K562 (cell line): ENCODE results near the gene IPO9. TPM values are rescaled to one million over a fixed set of nuclear protein-coding genes. Genes with fewer than 3 reads are reported as not detected.

Experiments
- ARID4B ChIP-seq: sonication (generic); formaldehyde crosslinking; IDR thresholded peaks from 2 replicates; pipeline ENCODE4 v1.8.0; 2022; ENCODE audit warnings: mild to moderate bottlenecking, missing genetic modification reagents
- CSDE1 ChIP-seq, 2 experiments: fragments of 450-650 bp; IDR thresholded peaks; 2 replicates each; pipeline ENCODE4 v1.6.1; 2016; ENCODE audit warnings: mild to moderate bottlenecking in 1 of 2
- E2F1 ChIP-seq: sonication (generic); formaldehyde crosslinking; IDR thresholded peaks from 2 replicates; pipeline ENCODE4 v1.8.1; 2023; ENCODE audit warnings: mild to moderate bottlenecking, missing genetic modification reagents, moderate library complexity
- ESRRB ChIP-seq: fragments of 250-450 bp; sonication (Bioruptor Pico); IDR thresholded peaks from 2 replicates; pipeline ENCODE4 v1.5.0; 2020; ENCODE audit warnings: mild to moderate bottlenecking, moderate library complexity, borderline replicate concordance
- MTF1 ChIP-seq: fragments of 250-450 bp; sonication (Bioruptor Pico); IDR thresholded peaks from 2 replicates; pipeline ENCODE4 v1.9.0; 2021; ENCODE audit warnings: moderate library complexity, mild to moderate bottlenecking, inconsistent platforms, borderline replicate concordance
- POU5F1 ChIP-seq: fragments of 150-350 bp; IDR thresholded peaks from 2 replicates; pipeline ENCODE4 v1.6.1; 2014; ENCODE audit warnings: borderline replicate concordance, low read length, low read depth, mild to moderate bottlenecking; ENCODE audit not compliant: partially characterized antibody
- PRPF4 ChIP-seq: fragments of 200-400 bp; formaldehyde crosslinking; IDR thresholded peaks from one replicate; pipeline ENCODE4 v1.6.1; 2017; ENCODE audit warnings: low read length, low read depth, mild to moderate bottlenecking; ENCODE audit not compliant: insufficient read depth, poor library complexity, severe bottlenecking
- RBM14 ChIP-seq: fragments of 200-400 bp; formaldehyde crosslinking; IDR thresholded peaks from 2 replicates; pipeline ENCODE4 v1.6.1; 2018; ENCODE audit warnings: low read depth, mild to moderate bottlenecking, low read length, moderate library complexity, borderline replicate concordance; ENCODE audit not compliant: insufficient read depth
- SAP30 ChIP-seq: fragments of 200-600 bp; sonication (generic); IDR thresholded peaks from 2 replicates; pipeline ENCODE4 v1.6.1; 2012; ENCODE audit warnings: borderline replicate concordance, low read depth, mild to moderate bottlenecking, moderate library complexity, low read length, control low read depth, inconsistent platforms; ENCODE audit not compliant: insufficient read depth, poor library complexity, severe bottlenecking
- STAT6 ChIP-seq: sonication (generic); formaldehyde crosslinking; IDR thresholded peaks from 2 replicates; pipeline ENCODE4 v1.8.1; 2023; ENCODE audit warnings: mild to moderate bottlenecking, missing genetic modification reagents
- THAP7 ChIP-seq: fragments of 250-450 bp; sonication (Bioruptor Pico); IDR thresholded peaks from 2 replicates; pipeline ENCODE4 v1.5.0; 2021
- ZNF184 ChIP-seq: sonication (generic); formaldehyde crosslinking; IDR thresholded peaks from 2 replicates; pipeline ENCODE4 v1.5.0; 2020; ENCODE audit warnings: missing genetic modification reagents
- ZNF3 ChIP-seq: fragments of 250-450 bp; sonication (Bioruptor Pico); IDR thresholded peaks from 2 replicates; pipeline ENCODE4 v1.5.0; 2021; ENCODE audit warnings: mild to moderate bottlenecking, moderate library complexity
- ZNF449 ChIP-seq: fragments of 250-450 bp; sonication (Bioruptor Pico); IDR thresholded peaks from 2 replicates; pipeline ENCODE4 v1.8.0; 2022; ENCODE audit warnings: moderate library complexity, mild to moderate bottlenecking, inconsistent platforms
- polyA plus RNA-seq, 8 experiments: library from polyadenylated mRNA; depleted of rRNA in 4 of 8; stranded (reverse) in 5 of 8; unstranded in 3 of 8; fragments of >200 nt; fragmentation: Nextera tagmentation in 2 of 8; fragmentation: Illumina TruSeq in 1 of 8; extraction: Ambion mirVana in 2 of 8; extraction: Trizol in 1 of 8; gene quantifications; 2 replicates each; pipeline versions ENCODE4 v1.2.1 to v1.2.3, GENCODE V29; 2011 to 2014; ENCODE audit warnings: inconsistent platforms in 1 of 8, missing spikeins in 1 of 8
- total RNA-seq, 7 experiments: library from RNA; depleted of rRNA in 6 of 7; stranded (reverse); fragments of >200 nt in 6 of 7; fragmentation: Illumina TruSeq in 2 of 7; extraction: Trizol in 2 of 7; gene quantifications; 2 replicates each; pipeline versions ENCODE4 v1.2.1 to v1.2.3, GENCODE V29; 2011 to 2021; ENCODE audit warnings: low replicate concordance in 1 of 7

Gene IPO9
- total and polyA plus RNA-seq, 9 of the 15 experiments (the other 6 are each of a cell fraction or from before 2014, with no cell fraction given) = 27.9 to 78.6 (median 43.9) TPM

- TF ChIP-seq ARID4B (CRISPR knock-in tag) = peak; percentile 96
- TF ChIP-seq ZNF3 (CRISPR knock-in tag) = no peak
- TF ChIP-seq ZNF184 (CRISPR knock-in tag) = no peak
- TF ChIP-seq STAT6 (CRISPR knock-in tag) = no peak
- TF ChIP-seq RBM14 = no peak
- TF ChIP-seq PRPF4 = peak; percentile 45
- peak in 1 of 2 experiments; percentile 77; a peak in 2 of 4 replicates for TF ChIP-seq CSDE1 (IDR thresholded peaks at IDR 0.05)
- peak; percentile 84 for TF ChIP-seq SAP30
- TF ChIP-seq MTF1 = no peak
- TF ChIP-seq ZNF449 (CRISPR knock-in tag) = no peak
- TF ChIP-seq E2F1 = peak; percentile 97
- TF ChIP-seq THAP7 = peak; percentile 81; the same call in 1 of the 2 replicates
- no peak for TF ChIP-seq ESRRB (CRISPR knock-in tag)
- peak; percentile 98 for TF ChIP-seq POU5F1
Measured at GRCh38 chr1:201828820-201829774, at the start of gene IPO9 (continued).
